ENCODE data around the gene F2RL3. TPM values are rescaled to one million over a fixed set of nuclear protein-coding genes. Genes with fewer than 3 reads are reported as not detected.
A peak's percentile ranks its signal among the peaks of the same experiment; 100 is the strongest.

The F2RL3 gene
- total RNA-seq, 2 donors from 2014 or later = 1.6 to 2.1 TPM

- ATAC-seq = peak; percentile 16
- peaks cover 0 to 13% (median 0%) of the 10 kb centered on the region in 3 donors for H3K9me3 ChIP-seq
- no peak overlapping the region for H3K4me3 ChIP-seq
- no peak for DNase-seq
- no peaks in the 10 kb centered on the region for H3K4me1 ChIP-seq
- 76 to 91% methylated on average over 10 to 12 of the region's 12 CpGs for WGBS, 2 donors
- no peak overlapping the region for H3K27ac ChIP-seq
- H3K27me3 ChIP-seq = no peaks in the 10 kb centered on the region
- TF ChIP-seq CTCF (IDR thresholded peaks at IDR 0.05) (no peak), POLR2A (IDR thresholded peaks at IDR 0.05) (no peak)
- intact Hi-C loops (cut with DNase I) = no loop called here
- H3K36me3 ChIP-seq (replicated peaks in 1 of 2; ENCODE audit: insufficient read depth in 1 of 2, low read depth in 2 of 2) = peaks cover 17 to 18% of the 10 kb centered on the region in 2 donors
Measured at GRCh38 chr19:16876904-16877361, 11.9 kb upstream of the F2RL3 start.

- peaks cover 17 to 18% of the 10 kb centered on the region in 2 donors for H3K36me3 ChIP-seq (replicated peaks in 1 of 2; ENCODE audit: insufficient read depth in 1 of 2, low read depth in 2 of 2)
- no peak for ATAC-seq
- TF ChIP-seq CTCF (IDR thresholded peaks at IDR 0.05) (no peak), POLR2A (IDR thresholded peaks at IDR 0.05) (no peak)
- intact Hi-C loops (cut with DNase I) = no loop called here
- H3K27me3 ChIP-seq = no peaks in the 10 kb centered on the region
- H3K9me3 ChIP-seq = peaks cover 0 to 17% (median 0%) of the 10 kb centered on the region in 3 donors
- H3K27ac ChIP-seq = no peak overlapping the region
- no peak overlapping the region for H3K4me3 ChIP-seq
- no peaks in the 10 kb centered on the region for H3K4me1 ChIP-seq
- no peak for DNase-seq
- WGBS, 2 donors = 93 to 98% methylated on average over 10 to 11 of the region's 11 CpGs
Measured at GRCh38 chr19:16877581-16877980, 11.2 kb upstream of the F2RL3 start.

GRCh38 chr19:16878181-16878965 lies 10.4 kb upstream of the F2RL3 start:
- Histone ChIP-seq H3K27ac (no peak overlapping the region), H3K27me3 (no peaks in the 10 kb centered on the region), H3K4me1 (no peaks in the 10 kb centered on the region), H3K4me3 (no peak overlapping the region), H3K9me3 (peaks cover 0 to 23% (median 0%) of the 10 kb centered on the region in 3 donors), H3K36me3 (replicated peaks in 1 of 2; ENCODE audit: insufficient read depth in 1 of 2, low read depth in 2 of 2) (peaks cover 17 to 18% of the 10 kb centered on the region in 2 donors)
- 95 to 96% methylated on average over 22 to 51 of the region's 55 CpGs for WGBS, 2 donors
- intact Hi-C loops (cut with DNase I) = no loop called here
- ATAC-seq (no peak), DNase-seq (no peak)
- TF ChIP-seq POLR2A (IDR thresholded peaks at IDR 0.05) = no peak
- TF ChIP-seq CTCF (IDR thresholded peaks at IDR 0.05) = no peak

- 89 to 92% methylated on average over 7 to 8 of the region's 8 CpGs for WGBS, 2 donors
- H3K27ac ChIP-seq = no peak overlapping the region
- DNase-seq = no peak
- TF ChIP-seq POLR2A (IDR thresholded peaks at IDR 0.05) = no peak
- no peak overlapping the region for H3K4me3 ChIP-seq
- H3K36me3 ChIP-seq (replicated peaks in 1 of 2; ENCODE audit: insufficient read depth in 1 of 2, low read depth in 2 of 2) = peaks cover 15 to 17% of the 10 kb centered on the region in 2 donors
- ATAC-seq = no peak
- intact Hi-C loops (cut with DNase I) = no loop called here
- H3K27me3 ChIP-seq = no peaks in the 10 kb centered on the region
- H3K9me3 ChIP-seq = peaks cover 0 to 23% (median 0%) of the 10 kb centered on the region in 3 donors
- no peaks in the 10 kb centered on the region for H3K4me1 ChIP-seq
Measured at GRCh38 chr19:16880884-16881554, 7.8 kb upstream of the F2RL3 start.

- 84 to 91% methylated on average over 3 of the region's 3 CpGs for WGBS, 2 donors
- DNase-seq = no peak
- no peak overlapping the region for H3K4me3 ChIP-seq
- no peak for ATAC-seq
- H3K9me3 ChIP-seq = peaks cover 0 to 23% (median 0%) of the 10 kb centered on the region in 3 donors
- H3K27ac ChIP-seq = no peak overlapping the region
- no peaks in the 10 kb centered on the region for H3K27me3 ChIP-seq
- H3K36me3 ChIP-seq (replicated peaks in 1 of 2; ENCODE audit: insufficient read depth in 1 of 2, low read depth in 2 of 2) = peaks cover 5 to 13% of the 10 kb centered on the region in 2 donors
- TF ChIP-seq POLR2A (IDR thresholded peaks at IDR 0.05) (no peak), CTCF (IDR thresholded peaks at IDR 0.05) (no peak)
- H3K4me1 ChIP-seq = no peaks in the 10 kb centered on the region
- intact Hi-C loops (cut with DNase I) = no loop called here
Measured at GRCh38 chr19:16882146-16882545, 6.7 kb upstream of the F2RL3 start.
